H9 (cell line): Measurements from ENCODE around the gene OTOF. TPM values are rescaled to one million over a fixed set of nuclear protein-coding genes. Genes with fewer than 3 reads are reported as not detected.

Experiments
- DNase-seq: peaks from one replicate; pipeline ENCODE4 v3.0.0-alpha.2; 2017
- H2AFZ ChIP-seq: one replicate; pipeline ENCODE4 v1.6.1; 2013; ENCODE audit warnings: mild to moderate bottlenecking, low read length, control low read depth, moderate library complexity
- H2AK5ac ChIP-seq: 2 replicates; pipeline ENCODE4 v1.6.1; 2013; ENCODE audit warnings: low read length, control low read depth, mixed read lengths; ENCODE audit not compliant: insufficient read length
- H2BK120ac ChIP-seq: one replicate; pipeline ENCODE4 v1.6.1; 2013; ENCODE audit warnings: low read depth, mild to moderate bottlenecking, low read length, control low read depth, inconsistent platforms; ENCODE audit not compliant: poor library complexity, severe bottlenecking
- H2BK12ac ChIP-seq: 2 replicates; pipeline ENCODE4 v1.6.1; 2013; ENCODE audit warnings: low read length, control low read depth, mixed read lengths, low read depth; ENCODE audit not compliant: insufficient read length
- H2BK15ac ChIP-seq: 2 replicates; pipeline ENCODE4 v1.6.1; 2013; ENCODE audit warnings: low read depth, low read length, control low read depth
- H2BK20ac ChIP-seq: one replicate; pipeline ENCODE4 v1.6.1; 2013; ENCODE audit warnings: low read depth, mild to moderate bottlenecking, low read length, control low read depth, inconsistent platforms; ENCODE audit not compliant: poor library complexity, severe bottlenecking
- H2BK5ac ChIP-seq: 2 replicates; pipeline ENCODE4 v1.6.1; 2013; ENCODE audit warnings: low read length, control low read depth, mixed read lengths; ENCODE audit not compliant: insufficient read length
- H3K14ac ChIP-seq: 2 replicates; pipeline ENCODE4 v1.6.1; 2013; ENCODE audit warnings: low read length, control low read depth; ENCODE audit not compliant: insufficient read depth
- H3K18ac ChIP-seq: 2 replicates; pipeline ENCODE4 v1.6.1; 2013; ENCODE audit warnings: low read depth, mild to moderate bottlenecking, mixed read lengths, low read length, control low read depth; ENCODE audit not compliant: insufficient read length
- H3K23ac ChIP-seq: 2 replicates; pipeline ENCODE4 v1.6.1; 2013; ENCODE audit warnings: low read length, control low read depth, mixed read lengths, low read depth; ENCODE audit not compliant: insufficient read length
- H3K23me2 ChIP-seq: 2 replicates; pipeline ENCODE4 v1.6.1; 2013; ENCODE audit warnings: low read depth, mild to moderate bottlenecking, mixed read lengths, low read length, control low read depth; ENCODE audit not compliant: insufficient read length, poor library complexity, severe bottlenecking
- H3K27ac ChIP-seq: 2 replicates; pipeline ENCODE4 v1.5.1; 2013; ENCODE audit warnings: low read length, control low read depth, mixed read lengths, low read depth; ENCODE audit not compliant: insufficient read length
- H3K27me3 ChIP-seq: 2 replicates; pipeline ENCODE4 v1.6.1; 2013; ENCODE audit warnings: low read length, control low read depth, inconsistent platforms; ENCODE audit not compliant: insufficient read depth
- H3K4ac ChIP-seq: 2 replicates; pipeline ENCODE4 v1.6.1; 2013; ENCODE audit warnings: low read depth, mild to moderate bottlenecking, control low read depth, inconsistent platforms, low read length, moderate library complexity
- H3K4me1 ChIP-seq: 2 replicates; pipeline ENCODE4 v1.6.1; 2013; ENCODE audit warnings: low read length, control low read depth, inconsistent platforms; ENCODE audit not compliant: insufficient read depth
- H3K4me2 ChIP-seq: 2 replicates; pipeline ENCODE4 v1.6.1; 2013; ENCODE audit warnings: low read length, control low read depth, mixed read lengths; ENCODE audit not compliant: insufficient read length, insufficient read depth
- H3K56ac ChIP-seq: 2 replicates; pipeline ENCODE4 v1.6.1; 2013; ENCODE audit warnings: low read depth, mild to moderate bottlenecking, mixed read lengths, low read length, control low read depth; ENCODE audit not compliant: insufficient read length
- H3K79me1 ChIP-seq: 2 replicates; pipeline ENCODE4 v1.6.1; 2013; ENCODE audit warnings: low read depth, mild to moderate bottlenecking, moderate library complexity, low read length, control low read depth, inconsistent platforms; ENCODE audit not compliant: insufficient read depth, poor library complexity, severe bottlenecking
- H3K79me2 ChIP-seq: 2 replicates; pipeline ENCODE4 v1.6.1; 2013; ENCODE audit warnings: low read length, control low read depth, inconsistent platforms; ENCODE audit not compliant: insufficient read depth
- H3K9ac ChIP-seq: 2 replicates; pipeline ENCODE4 v1.6.1; 2013; ENCODE audit warnings: low read length, control low read depth, mixed read lengths; ENCODE audit not compliant: insufficient read length; ENCODE audit errors: extremely low read depth
- H3K9me3 ChIP-seq: one replicate; pipeline ENCODE4 v1.6.1; 2013; ENCODE audit warnings: low read depth, low read length, inconsistent platforms; ENCODE audit not compliant: control insufficient read depth
- H3T11ph ChIP-seq: one replicate; pipeline ENCODE4 v1.6.1; 2013; ENCODE audit warnings: mild to moderate bottlenecking, low read length, control low read depth, inconsistent platforms
- H4K20me1 ChIP-seq: one replicate; pipeline ENCODE4 v1.6.1; 2013; ENCODE audit not compliant: control insufficient read depth, insufficient read length, insufficient read depth
- H4K5ac ChIP-seq: 2 replicates; pipeline ENCODE4 v1.6.1; 2013; ENCODE audit warnings: low read depth, mild to moderate bottlenecking, mixed read lengths, low read length, control low read depth; ENCODE audit not compliant: insufficient read length
- H4K8ac ChIP-seq: replicated peaks from 2 replicates; pipeline ENCODE4 v1.6.1; 2013; ENCODE audit warnings: low read length, control low read depth, mixed read lengths, low read depth; ENCODE audit not compliant: insufficient read length
- H4K91ac ChIP-seq: 2 replicates; pipeline ENCODE4 v1.6.1; 2013; ENCODE audit warnings: low read depth, mild to moderate bottlenecking, moderate library complexity, mixed read lengths, low read length, control low read depth; ENCODE audit not compliant: insufficient read length
- H3K27ac Mint-ChIP-seq, 3 experiments: 2 replicates in 2 of 3; 3 replicates in 1 of 3; pipeline ENCODE4 v1.8.0; 2020 to 2021; ENCODE audit warnings: mixed read lengths in 3 of 3, mild to moderate bottlenecking in 1 of 3, moderate library complexity in 1 of 3
- H3K27me3 Mint-ChIP-seq: 2 replicates; pipeline ENCODE4 v1.8.0; 2021; ENCODE audit warnings: low read depth, mild to moderate bottlenecking, moderate library complexity, mixed read lengths
- H3K36me3 Mint-ChIP-seq, 3 experiments: 2 replicates in 2 of 3; 3 replicates in 1 of 3; pipeline ENCODE4 v1.8.0; 2020 to 2021; ENCODE audit warnings: low read depth in 3 of 3, mixed read lengths in 3 of 3; ENCODE audit not compliant: insufficient read depth in 1 of 3
- H3K4me1 Mint-ChIP-seq, 2 experiments: 2 replicates each; pipeline ENCODE4 v1.8.0; 2020; ENCODE audit warnings: mixed read lengths in 2 of 2
- H3K4me3 Mint-ChIP-seq, 2 experiments: 2 replicates in 1 of 2; 3 replicates in 1 of 2; pipeline ENCODE4 v1.8.0; 2020 to 2021; ENCODE audit warnings: mild to moderate bottlenecking in 2 of 2, mixed read lengths in 2 of 2, moderate library complexity in 1 of 2
- H3K9me3 Mint-ChIP-seq, 2 experiments: 2 replicates in 1 of 2; 3 replicates in 1 of 2; pipeline ENCODE4 v1.8.0; 2020; ENCODE audit warnings: mild to moderate bottlenecking in 2 of 2, mixed read lengths in 2 of 2, moderate library complexity in 1 of 2
- WGBS: extraction: QIAGEN DNeasy Blood & Tissue Kit; methylation state at CpG from one replicate; pipeline ENCODE4 v1.1.7; 2013; ENCODE audit warnings: missing lambda C conversion rate, low lambda C conversion rate, mixed read lengths; ENCODE audit not compliant: insufficient read length; ENCODE audit errors: extremely low coverage; 5-methylcytosine and 5-hydroxymethylcytosine counted together
- total RNA-seq: library from RNA; stranded (reverse); gene quantifications from 2 replicates; pipeline ENCODE4 v1.2.1, GENCODE V29; 2021
- TF ChIP-seq, protein P1 (sequence below): fragments of 200-600 bp; sonication (generic); conservative IDR thresholded peaks from 3 replicates; pipeline ENCODE4 v1.8.0; 2021; ENCODE audit warnings: antibody characterized with exemption, mild to moderate bottlenecking

OTOF gene
- total RNA-seq, 1 experiment from 2014 or later: 0.35 TPM

DNA sequence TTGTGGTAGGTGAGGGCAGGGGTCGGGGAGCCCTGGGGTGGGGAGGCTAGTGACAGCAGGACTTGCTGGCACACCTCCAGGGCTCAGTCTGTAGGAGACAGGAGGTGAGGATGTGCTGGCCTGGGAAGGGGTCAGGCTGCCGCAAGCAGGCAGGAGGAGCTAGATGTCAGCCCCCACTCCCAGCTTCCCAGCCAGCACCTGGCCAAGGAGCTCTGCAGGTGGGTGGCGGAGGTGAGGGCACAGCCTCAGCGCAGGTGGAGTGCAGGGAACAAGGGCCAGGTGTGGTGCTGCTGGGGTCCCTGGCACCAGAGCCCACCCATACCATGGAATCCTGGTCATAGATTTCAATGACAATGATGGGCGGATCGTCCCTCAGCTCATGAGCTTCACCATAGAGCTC is 2.9 kb downstream of the OTOF start:
- DNase-seq: no peak
- H3K23me2 ChIP-seq: no peaks in the 10 kb centered on the region
- no peak overlapping the region for H3K18ac ChIP-seq
- no peaks in the 10 kb centered on the region for H3K27me3 ChIP-seq
- H3K4me2 ChIP-seq: no peak overlapping the region
- no peak overlapping the region for H2AK5ac ChIP-seq
- Mint-ChIP-seq H3K4me1 (peaks cover 8 to 15% of the 10 kb centered on the region in 2 experiments), H3K27ac (no peak overlapping the region), H3K27me3 (peaks cover 6% of the 10 kb centered on the region), H3K36me3 (peaks cover 0 to 2% (median 0%) of the 10 kb centered on the region in 3 experiments; a peak in 2 of 7 replicates), H3K9me3 (peaks cover 0 to 4% of the 10 kb centered on the region in 2 experiments; a peak in 1 of 5 replicates), H3K4me3 (no peak overlapping the region; a peak in 1 of 5 replicates)
- no peaks in the 10 kb centered on the region; the same call in 1 of the 2 replicates for H3K4me1 ChIP-seq
- no peaks in the 10 kb centered on the region for H3K9me3 ChIP-seq
- TF ChIP-seq, protein P1, sequence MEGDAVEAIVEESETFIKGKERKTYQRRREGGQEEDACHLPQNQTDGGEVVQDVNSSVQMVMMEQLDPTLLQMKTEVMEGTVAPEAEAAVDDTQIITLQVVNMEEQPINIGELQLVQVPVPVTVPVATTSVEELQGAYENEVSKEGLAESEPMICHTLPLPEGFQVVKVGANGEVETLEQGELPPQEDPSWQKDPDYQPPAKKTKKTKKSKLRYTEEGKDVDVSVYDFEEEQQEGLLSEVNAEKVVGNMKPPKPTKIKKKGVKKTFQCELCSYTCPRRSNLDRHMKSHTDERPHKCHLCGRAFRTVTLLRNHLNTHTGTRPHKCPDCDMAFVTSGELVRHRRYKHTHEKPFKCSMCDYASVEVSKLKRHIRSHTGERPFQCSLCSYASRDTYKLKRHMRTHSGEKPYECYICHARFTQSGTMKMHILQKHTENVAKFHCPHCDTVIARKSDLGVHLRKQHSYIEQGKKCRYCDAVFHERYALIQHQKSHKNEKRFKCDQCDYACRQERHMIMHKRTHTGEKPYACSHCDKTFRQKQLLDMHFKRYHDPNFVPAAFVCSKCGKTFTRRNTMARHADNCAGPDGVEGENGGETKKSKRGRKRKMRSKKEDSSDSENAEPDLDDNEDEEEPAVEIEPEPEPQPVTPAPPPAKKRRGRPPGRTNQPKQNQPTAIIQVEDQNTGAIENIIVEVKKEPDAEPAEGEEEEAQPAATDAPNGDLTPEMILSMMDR: no peak
- H3K4ac ChIP-seq: no peak overlapping the region
- no CpG with 5 or more reads among the region's 6 CpGs for WGBS
- H3T11ph ChIP-seq: no peak overlapping the region
- H2BK5ac ChIP-seq: no peak overlapping the region
- H3K9ac ChIP-seq: no peak overlapping the region
- no peak overlapping the region for H2BK12ac ChIP-seq
- no peak overlapping the region for H2BK15ac ChIP-seq
- H3K79me1 ChIP-seq: no peaks in the 10 kb centered on the region
- H3K79me2 ChIP-seq: no peaks in the 10 kb centered on the region
- H3K14ac ChIP-seq: no peak overlapping the region; the same call in 1 of the 2 replicates
- H4K20me1 ChIP-seq: no peaks in the 10 kb centered on the region
- no peak overlapping the region for H4K5ac ChIP-seq
- no peak overlapping the region for H3K23ac ChIP-seq
- H4K91ac ChIP-seq: no peak overlapping the region
- no peak overlapping the region for H3K27ac ChIP-seq
- no peak overlapping the region for H2BK20ac ChIP-seq
- H4K8ac ChIP-seq: no peak overlapping the region
- H2BK120ac ChIP-seq: no peak overlapping the region
- H2AFZ ChIP-seq: no peak overlapping the region
- no peak overlapping the region for H3K56ac ChIP-seq
